Measurements from ENCODE around the gene SYNGR3. TPM values are rescaled to one million over a fixed set of nuclear protein-coding genes. Genes with fewer than 3 reads are reported as not detected.
A peak's percentile ranks its signal among the peaks of the same experiment; 100 is the strongest.

SYNGR3 gene
- total RNA-seq, 1 donor from 2014 or later = 0.91 TPM

GRCh38 chr16:2016407-2016922, 26.7 kb downstream of the SYNGR3 start:
- peaks cover 16% of the 10 kb centered on the region for H3K4me1 Mint-ChIP-seq (ENCODE audit: unreplicated experiment)
- H3K9me3 Mint-ChIP-seq (ENCODE audit: unreplicated experiment) = no peaks in the 10 kb centered on the region
- DNase-seq (ENCODE audit: extremely low spot score, unreplicated experiment) = no peak
- H3K4me3 Mint-ChIP-seq (ENCODE audit: unreplicated experiment) = no peak overlapping the region
- no peaks in the 10 kb centered on the region for H3K36me3 Mint-ChIP-seq (ENCODE audit: unreplicated experiment)
- peak; percentile 51 for TF ChIP-seq CTCF (IDR thresholded peaks at IDR 0.05)
- H3K27me3 Mint-ChIP-seq (ENCODE audit: unreplicated experiment) = peaks cover 6% of the 10 kb centered on the region
- no peak overlapping the region for H3K27ac Mint-ChIP-seq (ENCODE audit: unreplicated experiment)

GRCh38 chr16:2019518-2019920, 29.7 kb downstream of the SYNGR3 start, which contains the start of gene NPW:
Gene NPW, plus strand, starts transcription at chr16:2019785.
- Mint-ChIP-seq H3K9me3 (ENCODE audit: unreplicated experiment) (no peaks in the 10 kb centered on the region), H3K27me3 (ENCODE audit: unreplicated experiment) (peaks cover 8% of the 10 kb centered on the region), H3K27ac (ENCODE audit: unreplicated experiment) (no peak within 1 kb of the TSS), H3K36me3 (ENCODE audit: unreplicated experiment) (no peaks in the 10 kb centered on the region), H3K4me3 (ENCODE audit: unreplicated experiment) (peak within 1 kb of the TSS; percentile 32), H3K4me1 (ENCODE audit: unreplicated experiment) (peaks cover 29% of the 10 kb centered on the region)
- TF ChIP-seq CTCF (IDR thresholded peaks at IDR 0.05) = no peak
- no peak for DNase-seq (ENCODE audit: extremely low spot score, unreplicated experiment)

- Mint-ChIP-seq H3K27me3 (ENCODE audit: unreplicated experiment) (peaks cover 8% of the 10 kb centered on the region), H3K4me1 (ENCODE audit: unreplicated experiment) (peaks cover 27% of the 10 kb centered on the region), H3K9me3 (ENCODE audit: unreplicated experiment) (no peaks in the 10 kb centered on the region), H3K4me3 (ENCODE audit: unreplicated experiment) (peak overlapping the region; percentile 32), H3K27ac (ENCODE audit: unreplicated experiment) (no peak overlapping the region), H3K36me3 (ENCODE audit: unreplicated experiment) (no peaks in the 10 kb centered on the region)
- no peak for TF ChIP-seq CTCF (IDR thresholded peaks at IDR 0.05)
- no peak for DNase-seq (ENCODE audit: extremely low spot score, unreplicated experiment)
These were observed 30.4 kb downstream of the SYNGR3 start for GRCh38 chr16:2019921-2020831.

GRCh38 chr16:2022723-2023091, 32.9 kb downstream of the SYNGR3 start:
- Mint-ChIP-seq H3K4me1 (ENCODE audit: unreplicated experiment) (peaks cover 28% of the 10 kb centered on the region), H3K27me3 (ENCODE audit: unreplicated experiment) (peaks cover 8% of the 10 kb centered on the region), H3K27ac (ENCODE audit: unreplicated experiment) (peak overlapping the region; percentile 44), H3K4me3 (ENCODE audit: unreplicated experiment) (peak overlapping the region; percentile 67), H3K9me3 (ENCODE audit: unreplicated experiment) (no peaks in the 10 kb centered on the region), H3K36me3 (ENCODE audit: unreplicated experiment) (no peaks in the 10 kb centered on the region)
- no peak for TF ChIP-seq CTCF (IDR thresholded peaks at IDR 0.05)
- DNase-seq (ENCODE audit: extremely low spot score, unreplicated experiment) = peak; percentile 85

Data from osteocyte (in vitro differentiated cells).